Thoracic aorta (tissue), 2 donors: ENCODE data around the gene TMEM141. TPM values are rescaled to one million over a fixed set of nuclear protein-coding genes. Genes with fewer than 3 reads are reported as not detected.
"Not testable (repeated sequence)": the region's sequence is repeated elsewhere in the genome, so short reads cannot be mapped to it uniquely, and the experiment has no call there.

Source experiments
- ATAC-seq: fragments of 150-250 bp; one replicate; pipeline ENCODE4 v1.8.0; 2017; ENCODE audit warnings: low read depth; ENCODE audit not compliant: insufficient number of reproducible peaks, low FRiP score
- DNase-seq: peaks from one replicate; pipeline ENCODE4 v3.0.0-alpha.2; 2020; ENCODE audit warnings: low spot score
- H3K27ac ChIP-seq, 2 donors: fragments of 200-600 bp; sonication (generic); 1 replicate in 1 of 2; 2 replicates in 1 of 2; pipeline ENCODE4 v1.5.1; 2016; ENCODE audit warnings: mild to moderate bottlenecking in 2 of 2, moderate library complexity in 2 of 2
- H3K27me3 ChIP-seq: fragments of 200-600 bp; sonication (generic); replicated peaks from 2 replicates; pipeline ENCODE4 v1.6.0; 2016; ENCODE audit warnings: mild to moderate bottlenecking; ENCODE audit not compliant: insufficient read depth
- H3K36me3 ChIP-seq: fragments of 200-600 bp; sonication (generic); one replicate; pipeline ENCODE4 v1.5.1; 2016
- H3K4me1 ChIP-seq, 2 donors: fragments of 200-600 bp; sonication (generic); 1 replicate in 1 of 2; 2 replicates in 1 of 2; pipeline versions ENCODE4 v1.5.1 to v1.6.0; 2016; ENCODE audit warnings: low read depth in 2 of 2, mild to moderate bottlenecking in 1 of 2; ENCODE audit not compliant: control insufficient read depth in 1 of 2
- H3K4me3 ChIP-seq: fragments of 200-600 bp; sonication (generic); 2 replicates; pipeline ENCODE4 v1.5.1; 2016; ENCODE audit warnings: mild to moderate bottlenecking
- H3K9me3 ChIP-seq: fragments of 200-600 bp; sonication (generic); 2 replicates; pipeline ENCODE4 v1.5.1; 2016
- total RNA-seq, 2 donors: library from RNA; depleted of rRNA; stranded (reverse); fragments of >200 nt; gene quantifications; one replicate each; pipeline versions ENCODE4 v1.1.0 to v1.2.3, GENCODE V29; 2016
- TF ChIP-seq, protein P1 (sequence below): fragments of 200-600 bp; sonication (generic); IDR thresholded peaks from one replicate; pipeline ENCODE4 v1.5.1; 2019; ENCODE audit warnings: antibody characterized with exemption

Gene TMEM141
- total RNA-seq, 2 donors from 2014 or later = 12.8 to 37.8 TPM

DNA sequence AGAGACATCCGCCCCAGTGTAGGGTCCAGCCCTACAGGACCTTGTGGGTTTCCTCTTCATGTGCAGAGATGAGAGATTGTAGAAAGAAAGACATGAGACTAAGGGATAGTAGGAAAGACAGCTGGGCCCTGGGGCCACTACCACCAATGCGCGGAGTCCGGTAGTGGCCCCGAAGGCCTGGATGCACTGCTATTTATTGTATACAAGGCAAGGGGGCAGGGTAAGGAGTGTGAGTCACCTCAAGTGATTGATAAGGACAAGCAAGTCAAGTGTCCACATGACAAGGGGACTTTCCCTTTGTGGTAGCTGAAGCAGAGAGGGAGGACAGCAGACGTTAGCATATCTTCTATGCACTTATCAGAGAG lies 6.2 kb upstream of the TMEM141 start:
- no peaks in the 10 kb centered on the region for H3K27me3 ChIP-seq
- TF ChIP-seq, protein P1, sequence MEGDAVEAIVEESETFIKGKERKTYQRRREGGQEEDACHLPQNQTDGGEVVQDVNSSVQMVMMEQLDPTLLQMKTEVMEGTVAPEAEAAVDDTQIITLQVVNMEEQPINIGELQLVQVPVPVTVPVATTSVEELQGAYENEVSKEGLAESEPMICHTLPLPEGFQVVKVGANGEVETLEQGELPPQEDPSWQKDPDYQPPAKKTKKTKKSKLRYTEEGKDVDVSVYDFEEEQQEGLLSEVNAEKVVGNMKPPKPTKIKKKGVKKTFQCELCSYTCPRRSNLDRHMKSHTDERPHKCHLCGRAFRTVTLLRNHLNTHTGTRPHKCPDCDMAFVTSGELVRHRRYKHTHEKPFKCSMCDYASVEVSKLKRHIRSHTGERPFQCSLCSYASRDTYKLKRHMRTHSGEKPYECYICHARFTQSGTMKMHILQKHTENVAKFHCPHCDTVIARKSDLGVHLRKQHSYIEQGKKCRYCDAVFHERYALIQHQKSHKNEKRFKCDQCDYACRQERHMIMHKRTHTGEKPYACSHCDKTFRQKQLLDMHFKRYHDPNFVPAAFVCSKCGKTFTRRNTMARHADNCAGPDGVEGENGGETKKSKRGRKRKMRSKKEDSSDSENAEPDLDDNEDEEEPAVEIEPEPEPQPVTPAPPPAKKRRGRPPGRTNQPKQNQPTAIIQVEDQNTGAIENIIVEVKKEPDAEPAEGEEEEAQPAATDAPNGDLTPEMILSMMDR = no peak
- DNase-seq (no peak), ATAC-seq (no peak)
- H3K4me1 ChIP-seq = no peaks in the 10 kb centered on the region
- H3K36me3 ChIP-seq = no peaks in the 10 kb centered on the region
- no peak overlapping the region for H3K27ac ChIP-seq
- no peak overlapping the region for H3K4me3 ChIP-seq
- H3K9me3 ChIP-seq = no peaks in the 10 kb centered on the region

DNA sequence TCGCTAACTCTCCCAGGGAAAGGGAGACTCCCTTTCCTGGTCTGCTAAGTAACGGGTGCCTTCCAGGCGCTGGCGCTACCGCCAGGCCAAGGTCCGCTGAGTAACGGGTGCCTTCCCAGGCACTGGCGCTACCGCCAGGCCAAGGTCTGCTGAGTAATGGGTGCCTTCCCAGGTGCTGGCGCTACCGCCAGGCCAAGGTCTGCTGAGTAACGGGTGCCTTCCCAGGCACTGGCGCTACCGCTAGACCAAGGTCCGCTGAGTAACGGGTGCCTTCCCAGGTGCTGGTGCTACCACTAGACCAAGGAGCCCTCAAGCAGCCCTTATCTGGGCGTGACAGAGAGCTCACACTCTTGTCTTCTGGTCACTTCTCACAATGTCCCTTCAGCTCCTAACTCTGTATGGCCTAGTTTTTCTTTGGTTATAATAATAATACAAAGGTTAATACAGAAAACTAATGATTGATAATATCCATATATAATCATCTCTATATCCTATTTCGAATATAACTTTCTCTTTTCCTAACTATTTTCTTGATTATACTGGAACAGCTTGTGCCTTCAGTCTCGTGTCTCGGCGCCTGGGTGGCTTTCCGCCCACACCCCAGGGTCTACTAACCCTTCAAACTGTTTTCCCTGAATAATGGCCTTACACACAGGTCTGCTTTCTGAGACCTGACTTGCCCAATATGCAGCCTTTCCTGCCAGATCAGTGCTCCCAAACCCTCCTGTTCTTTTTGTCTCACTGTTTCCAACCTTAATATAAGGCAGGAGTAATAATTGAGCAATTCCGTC lies 5.4 kb upstream of the TMEM141 start:
- ATAC-seq, H3K27ac ChIP-seq, H3K36me3 ChIP-seq, H3K4me1 ChIP-seq, H3K9me3 ChIP-seq, H3K4me3 ChIP-seq, H3K27me3 ChIP-seq, DNase-seq: not testable (repeated sequence)

DNA sequence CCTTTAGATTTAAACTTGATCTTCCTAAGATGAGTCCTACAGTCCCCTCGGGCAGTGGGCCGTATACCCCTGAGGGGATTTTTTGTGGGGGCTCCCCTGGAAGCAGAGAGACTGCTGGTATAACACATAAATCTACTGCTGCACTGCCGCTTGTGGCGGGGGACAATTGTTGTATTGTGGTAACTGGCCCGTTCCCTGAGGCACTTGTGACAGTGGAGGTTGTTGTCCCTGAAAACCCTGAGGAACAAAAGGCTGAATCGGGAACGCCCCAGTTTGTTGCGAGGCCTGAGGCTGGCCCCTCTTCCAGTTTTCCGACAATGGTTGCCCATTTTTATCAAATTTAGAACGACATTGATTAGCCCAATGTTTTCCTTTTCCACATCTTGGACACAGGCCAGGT lies 4.7 kb upstream of the TMEM141 start:
- Histone ChIP-seq H3K27me3 (no peaks in the 10 kb centered on the region), H3K4me1 (peaks cover 0 to 4% of the 10 kb centered on the region in 2 donors), H3K36me3 (no peaks in the 10 kb centered on the region), H3K4me3 (no peak overlapping the region), H3K9me3 (no peaks in the 10 kb centered on the region), H3K27ac (no peak overlapping the region)
- no peak for ATAC-seq
- no peak for DNase-seq
- TF ChIP-seq, protein P1 = no peak

DNA sequence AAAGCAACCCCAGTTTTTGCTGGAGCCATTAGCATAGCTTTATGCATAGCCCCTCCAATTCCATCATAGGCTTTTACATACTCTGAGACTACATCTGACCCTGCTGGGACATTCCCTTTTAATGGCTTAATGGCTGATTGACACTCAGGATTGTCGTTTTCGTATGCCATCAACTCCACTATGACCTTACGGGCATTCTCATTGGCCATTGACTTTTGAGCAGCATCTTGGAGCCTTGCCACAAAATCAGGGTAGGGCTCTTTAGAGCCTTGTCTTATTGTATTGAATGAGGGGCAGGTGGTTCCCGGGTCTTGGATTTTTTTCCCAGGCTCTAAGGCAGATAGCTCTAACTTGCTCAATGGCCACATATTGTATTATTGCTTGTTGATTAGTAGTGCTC lies 4.2 kb upstream of the TMEM141 start:
- H3K27ac ChIP-seq, H3K9me3 ChIP-seq, H3K4me1 ChIP-seq, H3K4me3 ChIP-seq, ATAC-seq, DNase-seq, H3K27me3 ChIP-seq, H3K36me3 ChIP-seq: not testable (repeated sequence)

DNA sequence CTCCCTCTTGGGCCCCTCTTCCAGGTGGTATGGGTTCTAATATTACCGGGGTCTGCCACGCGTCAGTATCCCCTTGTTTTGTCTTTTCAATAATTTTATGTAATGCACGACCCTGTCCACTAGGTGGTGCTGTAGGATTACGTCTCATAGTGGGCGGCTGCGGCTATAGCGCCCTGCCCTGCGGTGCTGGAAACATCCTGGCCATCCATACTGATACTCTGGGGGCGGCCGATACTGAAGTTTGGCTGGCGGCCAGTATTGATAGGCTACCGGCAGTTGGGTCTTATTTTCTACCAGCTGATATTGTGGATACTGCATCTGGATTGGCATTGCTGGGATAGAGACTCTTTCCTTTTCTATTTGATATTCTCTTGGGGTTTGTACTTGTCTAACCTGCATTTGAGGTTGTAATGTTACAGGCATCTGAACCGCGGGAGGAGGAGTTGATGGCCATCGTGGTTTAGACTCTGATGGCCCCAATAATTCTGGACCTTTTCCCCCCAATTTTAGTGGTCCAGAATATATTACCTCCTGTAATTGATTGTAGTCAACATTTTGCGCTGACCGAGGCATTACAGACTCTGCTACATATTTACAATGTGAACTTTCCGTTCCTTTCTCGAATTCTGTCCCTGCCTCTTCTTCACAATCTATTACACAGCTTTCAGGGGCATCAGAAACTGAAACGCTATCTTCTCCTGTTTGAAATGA lies 3.3 kb upstream of the TMEM141 start:
- DNase-seq = no peak
- Histone ChIP-seq H3K4me1 (peaks cover 2 to 14% of the 10 kb centered on the region in 2 donors), H3K27me3 (no peaks in the 10 kb centered on the region), H3K4me3 (no peak overlapping the region), H3K9me3 (no peaks in the 10 kb centered on the region), H3K36me3 (no peaks in the 10 kb centered on the region), H3K27ac (no peak overlapping the region)
- no peak for ATAC-seq
- TF ChIP-seq, protein P1 = peak; percentile 88

DNA sequence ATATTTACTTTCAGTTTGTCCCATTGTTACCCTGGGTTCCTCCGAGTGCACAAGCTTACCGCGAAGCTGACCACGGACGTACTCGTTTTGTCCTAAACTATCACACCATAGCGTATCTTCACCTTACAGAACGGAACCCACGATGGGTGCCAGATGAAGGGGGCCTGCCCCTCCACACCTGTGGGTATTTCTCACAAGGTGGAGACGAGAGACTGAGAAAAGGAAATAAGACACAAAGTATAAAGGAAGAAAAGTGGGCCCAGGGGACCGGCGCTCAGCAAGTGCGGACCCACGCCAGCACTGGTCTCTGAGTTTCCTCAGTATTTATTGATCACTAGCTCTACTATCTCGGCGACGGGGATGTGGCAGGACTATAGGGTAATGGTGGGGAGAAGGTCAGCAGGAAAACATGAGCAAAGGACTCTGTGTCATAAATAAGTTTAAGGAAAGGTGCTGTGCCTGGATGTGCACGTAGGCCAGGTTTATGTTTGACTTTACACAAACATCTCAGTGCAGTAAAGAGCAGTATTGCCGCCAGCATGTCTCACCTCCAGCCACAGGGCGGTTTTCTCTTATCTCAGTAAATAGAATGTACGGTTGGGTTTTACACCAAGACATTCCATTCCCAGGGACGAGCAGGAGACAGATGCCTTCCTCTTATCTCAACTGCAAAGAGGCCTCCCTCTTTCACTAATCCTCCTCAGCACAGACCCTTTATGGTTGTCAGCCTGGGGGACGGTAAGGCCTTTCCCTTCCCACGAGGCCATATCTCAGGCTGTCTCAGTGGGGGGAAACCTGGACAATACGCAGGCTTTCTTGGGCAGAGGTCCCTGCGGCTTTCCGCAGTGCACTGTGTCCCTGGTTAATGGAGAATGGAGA lies 2.3 kb upstream of the TMEM141 start:
- not testable (repeated sequence) for H3K4me3 ChIP-seq, H3K27ac ChIP-seq, H3K36me3 ChIP-seq

More for the DNA sequence above, 2.3 kb upstream of the TMEM141 start:
- peaks cover 2 to 14% of the 10 kb centered on the region in 2 donors for H3K4me1 ChIP-seq
- ATAC-seq, H3K9me3 ChIP-seq, DNase-seq, H3K27me3 ChIP-seq: not testable (repeated sequence)
